WTC11 (cell line): Measurements from ENCODE around the gene GUCY1B1. TPM values are rescaled to one million over a fixed set of nuclear protein-coding genes. Genes with fewer than 3 reads are reported as not detected.
A peak's percentile ranks its signal among the peaks of the same experiment; 100 is the strongest.

Experiments
- ATAC-seq: fragments of 200-7000 bp; cut with Tn5 transposase; 2 replicates; pipeline ENCODE4 v1.10.0; 2021; ENCODE audit warnings: mild to moderate bottlenecking, moderate library complexity
- CTCF ChIA-PET: fragments of 300-600 bp; sonication (Branson Sonifier 250); formaldehyde crosslinking; loops from one replicate; lab custom pipeline; 2021; ENCODE audit warnings: antibody characterized with exemption; lab: Charles Lee
- POLR2A ChIA-PET: fragments of 350-600 bp; sonication (Branson Sonifier 250); formaldehyde crosslinking; loops from one replicate; lab custom pipeline; 2021; ENCODE audit warnings: antibody characterized with exemption; lab: Charles Lee
- DNase-seq: peaks from one replicate; pipeline ENCODE4 v3.0.0; 2021; ENCODE audit warnings: low spot score
- H3K27ac Mint-ChIP-seq: 2 replicates; pipeline ENCODE4 v1.8.0; 2021; ENCODE audit warnings: mixed read lengths
- H3K27me3 Mint-ChIP-seq: 2 replicates; pipeline ENCODE4 v1.8.0; 2021; ENCODE audit warnings: low read depth, mild to moderate bottlenecking, moderate library complexity, mixed read lengths
- H3K36me3 Mint-ChIP-seq: 2 replicates; pipeline ENCODE4 v1.8.0; 2021; ENCODE audit warnings: mixed read lengths
- H3K4me1 Mint-ChIP-seq: 2 replicates; pipeline ENCODE4 v1.8.0; 2022; ENCODE audit warnings: mixed read lengths
- H3K4me3 Mint-ChIP-seq: 2 replicates; pipeline ENCODE4 v1.8.0; 2021; ENCODE audit warnings: mild to moderate bottlenecking, moderate library complexity, mixed read lengths
- H3K9me3 Mint-ChIP-seq: 2 replicates; pipeline ENCODE4 v1.8.0; 2021; ENCODE audit warnings: mixed read lengths
- ARID4B ChIP-seq: sonication (generic); formaldehyde crosslinking; IDR thresholded peaks from 2 replicates; pipeline ENCODE4 v1.8.0; 2023; ENCODE audit warnings: missing genetic modification reagents, mild to moderate bottlenecking, borderline replicate concordance
- ATF1 ChIP-seq: sonication (generic); formaldehyde crosslinking; IDR thresholded peaks from 2 replicates; pipeline ENCODE4 v1.8.1; 2023; ENCODE audit warnings: mild to moderate bottlenecking, moderate library complexity, missing genetic modification reagents
- ATF3 ChIP-seq: sonication (generic); formaldehyde crosslinking; conservative IDR thresholded peaks from 2 replicates; pipeline ENCODE4 v1.8.1; 2022; ENCODE audit warnings: mild to moderate bottlenecking, missing genetic modification reagents
- CREB1 ChIP-seq: sonication (generic); formaldehyde crosslinking; IDR thresholded peaks from 2 replicates; pipeline ENCODE4 v1.8.0; 2023; ENCODE audit warnings: mild to moderate bottlenecking, missing genetic modification reagents
- E2F1 ChIP-seq: sonication (generic); formaldehyde crosslinking; IDR thresholded peaks from 2 replicates; pipeline ENCODE4 v1.8.0; 2022; ENCODE audit warnings: mild to moderate bottlenecking, missing genetic modification reagents
- FOXK1 ChIP-seq: sonication (generic); formaldehyde crosslinking; IDR thresholded peaks from 2 replicates; pipeline ENCODE4 v1.8.0; 2022; ENCODE audit warnings: mild to moderate bottlenecking, moderate library complexity, missing genetic modification reagents
- GRHL2 ChIP-seq: fragments of 250-450 bp; sonication (Bioruptor Pico); IDR thresholded peaks from 2 replicates; pipeline ENCODE4 v1.8.0; 2022; ENCODE audit warnings: mild to moderate bottlenecking, moderate library complexity; ENCODE audit not compliant: insufficient replicate concordance, severe bottlenecking
- GTF2I ChIP-seq: fragments of 250-450 bp; sonication (Bioruptor Pico); conservative IDR thresholded peaks from 2 replicates; pipeline ENCODE4 v1.4.0; 2021; ENCODE audit warnings: mild to moderate bottlenecking
- HMGA2 ChIP-seq: fragments of 250-450 bp; sonication (Bioruptor Pico); IDR thresholded peaks from 2 replicates; pipeline ENCODE4 v1.4.0; 2021; ENCODE audit warnings: mild to moderate bottlenecking, moderate library complexity
- IRF2 ChIP-seq: sonication (generic); formaldehyde crosslinking; IDR thresholded peaks from 2 replicates; pipeline ENCODE4 v1.8.0; 2022; ENCODE audit warnings: low read depth, missing genetic modification reagents, borderline replicate concordance
- JUN ChIP-seq: sonication (generic); formaldehyde crosslinking; IDR thresholded peaks from 2 replicates; pipeline ENCODE4 v1.8.0; 2023; ENCODE audit warnings: mild to moderate bottlenecking, missing genetic modification reagents
- MLX ChIP-seq: sonication (generic); formaldehyde crosslinking; IDR thresholded peaks from 2 replicates; pipeline ENCODE4 v1.8.1; 2023; ENCODE audit warnings: mild to moderate bottlenecking, missing genetic modification reagents, moderate library complexity
- NFYB ChIP-seq: sonication (generic); formaldehyde crosslinking; conservative IDR thresholded peaks from 2 replicates; pipeline ENCODE4 v1.8.0; 2022; ENCODE audit warnings: low read depth, missing genetic modification reagents
- NR2C2 ChIP-seq: sonication (generic); formaldehyde crosslinking; IDR thresholded peaks from 2 replicates; pipeline ENCODE4 v1.8.0; 2022; ENCODE audit warnings: mild to moderate bottlenecking, missing genetic modification reagents
- NR3C1 ChIP-seq: sonication (generic); formaldehyde crosslinking; conservative IDR thresholded peaks from 2 replicates; pipeline ENCODE4 v1.8.1; 2023; ENCODE audit warnings: low read depth, mild to moderate bottlenecking, missing genetic modification reagents
- RELA ChIP-seq: sonication (generic); formaldehyde crosslinking; IDR thresholded peaks from 2 replicates; pipeline ENCODE4 v1.8.1; 2022; ENCODE audit warnings: missing genetic modification reagents, mild to moderate bottlenecking, borderline replicate concordance
- RORB ChIP-seq: fragments of 250-450 bp; sonication (Bioruptor Pico); IDR thresholded peaks from 2 replicates; pipeline ENCODE4 v1.9.0; 2021; ENCODE audit warnings: mild to moderate bottlenecking
- TCF7 ChIP-seq: sonication (generic); formaldehyde crosslinking; IDR thresholded peaks from 2 replicates; pipeline ENCODE4 v1.8.0; 2022; ENCODE audit warnings: mild to moderate bottlenecking, low read depth, missing genetic modification reagents, moderate library complexity
- TEAD1 ChIP-seq: sonication (generic); formaldehyde crosslinking; IDR thresholded peaks from 2 replicates; pipeline ENCODE4 v1.8.0; 2022; ENCODE audit warnings: mild to moderate bottlenecking, missing genetic modification reagents
- TEAD4 ChIP-seq: sonication (generic); formaldehyde crosslinking; IDR thresholded peaks from 2 replicates; pipeline ENCODE4 v1.8.0; 2022; ENCODE audit warnings: mild to moderate bottlenecking, missing genetic modification reagents
- TP53 ChIP-seq: sonication (generic); formaldehyde crosslinking; IDR thresholded peaks from 2 replicates; pipeline ENCODE4 v1.8.1; 2023; ENCODE audit warnings: mild to moderate bottlenecking, missing genetic modification reagents
- ZNF232 ChIP-seq: sonication (generic); formaldehyde crosslinking; IDR thresholded peaks from 2 replicates; pipeline ENCODE4 v1.8.0; 2022; ENCODE audit warnings: mild to moderate bottlenecking, missing genetic modification reagents
- ZNF317 ChIP-seq: sonication (generic); formaldehyde crosslinking; IDR thresholded peaks from 2 replicates; pipeline ENCODE4 v1.8.1; 2023; ENCODE audit warnings: low read depth, mild to moderate bottlenecking, moderate library complexity, missing genetic modification reagents, borderline replicate concordance
- total RNA-seq: library from RNA; stranded (reverse); gene quantifications from 3 replicates; pipeline ENCODE4 v1.2.3, GENCODE V29; 2021

Gene GUCY1B1
- total RNA-seq, 1 experiment from 2014 or later, result 12.7 TPM

- CTCF ChIA-PET, result interaction anchor here (0.5 kb wide), 1 partner anchor 9 kb away, joined by 3 read pairs; no protein-coding TSS in a partner anchor
- no peak overlapping the region for H3K27ac Mint-ChIP-seq
These were observed 3.1 kb downstream of the GUCY1B1 start for GRCh38 chr4:155761916-155762315.

GRCh38 chr4:155762334-155762733 is 3.5 kb downstream of the GUCY1B1 start:
- no peak overlapping the region for H3K27ac Mint-ChIP-seq
- CTCF ChIA-PET, result no interaction called here
- TF ChIP-seq IRF2 (no peak), TEAD1 (CRISPR knock-in tag) (no peak), ARID4B (CRISPR knock-in tag) (no peak), GTF2I (CRISPR knock-in tag) (no peak), TCF7 (CRISPR knock-in tag) (no peak), ZNF317 (CRISPR knock-in tag) (no peak), ZNF232 (no peak), TEAD4 (CRISPR knock-in tag) (no peak)
- H3K9me3 Mint-ChIP-seq, result peaks cover 4% of the 10 kb centered on the region; the same call in 1 of the 2 replicates
- DNase-seq, result no peak
- no peak for ATAC-seq
- peaks cover 24% of the 10 kb centered on the region for H3K4me1 Mint-ChIP-seq
- POLR2A ChIA-PET, result no interaction called here
- H3K4me3 Mint-ChIP-seq, result no peak overlapping the region
- no peaks in the 10 kb centered on the region for H3K36me3 Mint-ChIP-seq
- H3K27me3 Mint-ChIP-seq, result peaks cover 23% of the 10 kb centered on the region

More at GRCh38 chr4:155761916-155762315, 3.1 kb downstream of the GUCY1B1 start:
- ATAC-seq (peak; percentile 5), DNase-seq (no peak)
- TF ChIP-seq HMGA2 (no peak), ATF1 (CRISPR knock-in tag) (no peak), TEAD4 (CRISPR knock-in tag) (no peak), RELA (no peak), TP53 (CRISPR knock-in tag) (no peak), NFYB (CRISPR knock-in tag) (no peak), CREB1 (CRISPR knock-in tag) (no peak), NR3C1 (CRISPR knock-in tag) (no peak), JUN (CRISPR knock-in tag) (no peak), MLX (CRISPR knock-in tag) (no peak), E2F1 (CRISPR knock-in tag) (no peak), NR2C2 (CRISPR knock-in tag) (no peak), GRHL2 (no peak), RORB (no peak), FOXK1 (CRISPR knock-in tag) (no peak), GTF2I (CRISPR knock-in tag) (no peak), ATF3 (CRISPR knock-in tag) (no peak)
- Mint-ChIP-seq H3K4me3 (no peak overlapping the region), H3K9me3 (peaks cover 6% of the 10 kb centered on the region), H3K4me1 (peaks cover 23% of the 10 kb centered on the region), H3K36me3 (no peaks in the 10 kb centered on the region), H3K27me3 (peaks cover 23% of the 10 kb centered on the region)
- POLR2A ChIA-PET, result no interaction called here
